ENCODE data around the gene BLVRB. TPM values are rescaled to one million over a fixed set of nuclear protein-coding genes. Genes with fewer than 3 reads are reported as not detected.

BLVRB gene
- 39.4 and 53.0 TPM in 2 replicates for total RNA-seq

GRCh38 chr19:40465557-40466218, at the start of gene BLVRB:
Gene BLVRB (minus strand): TSS chr19:40465745. CDS start chr19:40465688, 57 bp downstream.

GRCh38 chr19:40466985-40467734, 1.6 kb upstream of the BLVRB start, which contains the start of gene SPTBN4:
Gene SPTBN4 (plus strand): TSS chr19:40467001. CDS start chr19:40472622, 5,621 bp downstream.

DNA sequence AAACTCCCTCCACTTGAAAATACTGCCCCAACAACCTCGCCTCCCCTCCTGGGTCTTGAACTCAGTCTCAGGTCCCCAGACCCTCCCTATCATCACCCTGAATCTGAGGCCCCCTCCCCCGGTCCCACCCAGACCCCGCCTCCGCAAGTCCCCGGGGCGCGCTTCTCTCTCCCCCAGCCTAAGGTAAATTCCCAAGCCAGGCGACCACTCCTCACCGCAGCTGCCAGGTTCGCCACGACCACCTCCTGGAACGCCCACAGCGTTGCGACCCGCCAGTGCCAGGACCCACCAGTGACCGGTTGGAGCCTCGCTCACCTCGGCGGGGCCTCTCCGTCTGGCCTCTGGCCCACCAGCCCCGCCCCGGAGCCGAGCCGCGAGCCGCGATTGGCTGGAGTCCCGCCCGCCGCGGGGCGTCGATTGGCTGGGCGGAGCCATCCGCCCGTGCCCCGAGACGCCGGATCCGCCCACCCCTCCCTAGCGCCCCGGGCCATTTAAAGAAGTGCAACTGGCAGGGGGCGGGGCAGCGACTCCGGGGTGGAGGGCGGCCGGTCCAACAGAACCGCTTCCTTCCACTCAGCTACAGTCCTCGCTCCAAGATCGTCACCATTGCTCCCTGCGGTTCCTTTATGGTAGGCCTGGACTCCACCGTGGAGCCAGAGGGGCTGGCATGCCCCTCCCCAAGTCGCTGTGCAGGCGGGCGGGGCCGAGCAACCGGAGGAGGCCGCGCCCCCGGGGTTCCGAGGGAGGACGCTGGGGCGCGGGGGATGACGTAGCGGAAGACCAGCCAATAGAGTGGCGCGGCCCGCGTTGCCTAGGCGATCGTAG, 21.3 kb downstream of the BLVRB start, which contains the start of gene SERTAD3:
TSS of gene SERTAD3 (minus strand) at position 336 of the 825 bp plus-strand sequence. CDS start 2,255 bp downstream, outside the sequence.

GRCh38 chr19:40425450-40426287, 39.9 kb downstream of the BLVRB start, which contains the start of gene SERTAD1:
Gene SERTAD1 (minus strand): TSS chr19:40425992. CDS start chr19:40423546, 2,446 bp downstream.

DNA sequence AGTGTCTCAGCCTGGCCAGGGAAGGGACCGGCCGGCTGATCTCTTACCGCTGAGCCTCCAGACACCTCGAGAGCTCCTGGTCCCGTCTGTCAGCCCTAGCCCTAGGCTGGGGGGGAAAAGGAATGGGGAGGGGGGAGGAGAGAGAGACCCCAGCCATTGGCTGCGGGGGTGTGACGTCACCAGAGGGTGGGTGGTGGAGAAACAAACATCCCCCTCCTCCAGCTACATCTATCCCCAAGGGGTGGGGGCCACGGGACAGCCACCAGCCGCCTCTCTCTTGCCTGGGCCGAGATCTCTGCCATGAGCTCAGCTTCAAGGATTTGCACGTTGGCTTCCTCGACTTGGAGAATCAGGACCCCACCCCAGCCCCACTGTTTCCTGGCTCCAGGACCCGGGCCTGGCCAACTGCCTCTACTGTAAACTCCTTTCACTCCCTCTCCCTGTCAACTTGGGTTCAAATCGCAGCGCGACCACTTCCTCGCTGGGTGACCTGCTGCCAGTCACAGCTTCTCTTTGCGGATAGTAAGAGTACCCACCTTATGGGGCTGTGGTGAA, 52.2 kb downstream of the BLVRB start, which contains the start of gene PRX:
TSS of gene PRX (minus strand) at position 88 of the 555 bp plus-strand sequence. CDS start 5,446 bp downstream, outside the sequence.

Other genes with a start within 250 kb of the BLVRB start
- gene TTC9B, start 247.4 kb downstream of the BLVRB start, total RNA-seq, result not detected in 2 replicates
- gene CCNP, start 239.1 kb downstream of the BLVRB start, total RNA-seq, result 0.09 and 0.11 TPM in 2 replicates
- 27.0 and 30.5 TPM in 2 replicates for gene AKT2, start 180.4 kb downstream of the BLVRB start, total RNA-seq
- 3.6 and 6.1 TPM in 2 replicates for gene C19orf47, start 117.3 kb downstream of the BLVRB start, total RNA-seq
- 123 and 175 TPM in 2 replicates for gene PLD3, start 117.0 kb downstream of the BLVRB start, total RNA-seq
- under 0.01 TPM in 1 of 2 replicates, not detected in the other for gene HIPK4, start 75.6 kb downstream of the BLVRB start, total RNA-seq
- 1.5 TPM in 2 replicates for gene PRX, start 52.4 kb downstream of the BLVRB start, total RNA-seq
- 20.7 and 22.3 TPM in 2 replicates for gene SERTAD1, start 39.8 kb downstream of the BLVRB start, total RNA-seq
- 22.1 and 32.7 TPM in 2 replicates for gene SERTAD3, start 21.4 kb downstream of the BLVRB start, total RNA-seq
- gene SPTBN4, start 1.3 kb upstream of the BLVRB start, total RNA-seq, result under 0.01 TPM in 1 of 2 replicates, not detected in the other
- gene SHKBP1, start 111.1 kb upstream of the BLVRB start, total RNA-seq, result 20.6 and 24.3 TPM in 2 replicates
- 19.9 and 21.7 TPM in 2 replicates for gene LTBP4, start 135.6 kb upstream of the BLVRB start, total RNA-seq
- 7.5 and 10.4 TPM in 2 replicates for gene NUMBL, start 224.9 kb upstream of the BLVRB start, total RNA-seq